Measurements from ENCODE around the gene YTHDF1. TPM values are rescaled to one million over a fixed set of nuclear protein-coding genes. Genes with fewer than 3 reads are reported as not detected.
"Not testable (repeated sequence)": the region's sequence is repeated elsewhere in the genome, so short reads cannot be mapped to it uniquely, and the experiment has no call there.

YTHDF1 gene
- total RNA-seq, 2 donors from 2014 or later = 38.2 to 47.6 TPM

- H3K27ac Mint-ChIP-seq = no peak overlapping the region
- no peak for DNase-seq (ENCODE audit: low spot score)
- H3K4me1 Mint-ChIP-seq (ENCODE audit: low read depth in 2 of 2) = no peaks in the 10 kb centered on the region
- no peak overlapping the region for H3K4me3 Mint-ChIP-seq
- ATAC-seq = no peak
- no peaks in the 10 kb centered on the region for H3K9me3 Mint-ChIP-seq
- no peaks in the 10 kb centered on the region for H3K36me3 Mint-ChIP-seq
- H3K27me3 Mint-ChIP-seq = peaks cover 23 to 36% of the 10 kb centered on the region in 2 donors
These were observed 12.9 kb upstream of the YTHDF1 start for GRCh38 chr20:63228806-63229205.

- H3K4me3 Mint-ChIP-seq = no peak overlapping the region
- no peak for DNase-seq (ENCODE audit: low spot score)
- peaks cover 22 to 34% of the 10 kb centered on the region in 2 donors for H3K27me3 Mint-ChIP-seq
- H3K27ac Mint-ChIP-seq = no peak overlapping the region
- no peaks in the 10 kb centered on the region for H3K4me1 Mint-ChIP-seq (ENCODE audit: low read depth in 2 of 2)
- ATAC-seq = no peak
- H3K9me3 Mint-ChIP-seq = no peaks in the 10 kb centered on the region
- no peaks in the 10 kb centered on the region for H3K36me3 Mint-ChIP-seq
These were observed 11.3 kb upstream of the YTHDF1 start for GRCh38 chr20:63227260-63227659.

- H3K4me1 Mint-ChIP-seq (ENCODE audit: low read depth in 2 of 2) = no peaks in the 10 kb centered on the region
- H3K27ac Mint-ChIP-seq = no peak overlapping the region
- DNase-seq (ENCODE audit: low spot score) (no peak), ATAC-seq (no peak)
- H3K4me3 Mint-ChIP-seq = no peak overlapping the region
- H3K36me3 Mint-ChIP-seq = no peaks in the 10 kb centered on the region
- H3K9me3 Mint-ChIP-seq = no peaks in the 10 kb centered on the region
- H3K27me3 Mint-ChIP-seq = peaks cover 17 to 24% of the 10 kb centered on the region in 2 donors
These were observed 10.4 kb upstream of the YTHDF1 start for GRCh38 chr20:63226042-63226943.

- Mint-ChIP-seq H3K9me3 (no peaks in the 10 kb centered on the region), H3K27ac (no peak overlapping the region), H3K27me3 (peaks cover 13 to 15% of the 10 kb centered on the region in 2 donors), H3K4me3 (no peak overlapping the region), H3K36me3 (no peaks in the 10 kb centered on the region), H3K4me1 (ENCODE audit: low read depth in 2 of 2) (no peaks in the 10 kb centered on the region)
- ATAC-seq = no peak
- no peak for DNase-seq (ENCODE audit: low spot score)
These were observed 9.1 kb upstream of the YTHDF1 start for GRCh38 chr20:63225082-63225454.

- Mint-ChIP-seq H3K27me3 (peaks cover 8 to 14% of the 10 kb centered on the region in 2 donors), H3K4me3 (no peak overlapping the region), H3K27ac (no peak overlapping the region), H3K4me1 (ENCODE audit: low read depth in 2 of 2) (no peaks in the 10 kb centered on the region), H3K9me3 (no peaks in the 10 kb centered on the region), H3K36me3 (no peaks in the 10 kb centered on the region)
- ATAC-seq = no peak
- DNase-seq (ENCODE audit: low spot score) = peak; percentile 39
These were observed 8.6 kb upstream of the YTHDF1 start for GRCh38 chr20:63224412-63225081.

GRCh38 chr20:63223826-63224207, 7.9 kb upstream of the YTHDF1 start:
- Mint-ChIP-seq H3K27ac (no peak overlapping the region), H3K9me3 (no peaks in the 10 kb centered on the region), H3K4me3 (no peak overlapping the region), H3K27me3 (peaks cover under 1 to 9% of the 10 kb centered on the region in 2 donors), H3K36me3 (no peaks in the 10 kb centered on the region), H3K4me1 (ENCODE audit: low read depth in 2 of 2) (no peaks in the 10 kb centered on the region)
- ATAC-seq (no peak), DNase-seq (ENCODE audit: low spot score) (peak; percentile 49)

GRCh38 chr20:63223121-63223825, 7.3 kb upstream of the YTHDF1 start:
- peak; percentile 46 to 56 for ATAC-seq
- Mint-ChIP-seq H3K27ac (no peak overlapping the region), H3K27me3 (peaks cover 0 to 9% of the 10 kb centered on the region in 2 donors), H3K4me1 (ENCODE audit: low read depth in 2 of 2) (no peaks in the 10 kb centered on the region), H3K9me3 (no peaks in the 10 kb centered on the region), H3K36me3 (no peaks in the 10 kb centered on the region), H3K4me3 (no peak overlapping the region)
- peak; percentile 66 for DNase-seq (ENCODE audit: low spot score)

- H3K27me3 Mint-ChIP-seq = peaks cover 0 to 9% of the 10 kb centered on the region in 2 donors
- H3K4me3 Mint-ChIP-seq = no peak overlapping the region
- H3K27ac Mint-ChIP-seq = no peak overlapping the region
- DNase-seq (ENCODE audit: low spot score) (peak; percentile 56), ATAC-seq (no peak)
- no peaks in the 10 kb centered on the region for H3K9me3 Mint-ChIP-seq
- no peaks in the 10 kb centered on the region for H3K36me3 Mint-ChIP-seq
- H3K4me1 Mint-ChIP-seq (ENCODE audit: low read depth in 2 of 2) = no peaks in the 10 kb centered on the region
These were observed 6.6 kb upstream of the YTHDF1 start for GRCh38 chr20:63222541-63222940.

- not testable (repeated sequence) for H3K27me3 Mint-ChIP-seq; H3K4me1 Mint-ChIP-seq (ENCODE audit: low read depth in 2 of 2); H3K9me3 Mint-ChIP-seq; H3K4me3 Mint-ChIP-seq; ATAC-seq; DNase-seq (ENCODE audit: low spot score); H3K27ac Mint-ChIP-seq; H3K36me3 Mint-ChIP-seq
These were observed 5.6 kb upstream of the YTHDF1 start for GRCh38 chr20:63221400-63222053.

GRCh38 chr20:63220696-63221399, 4.9 kb upstream of the YTHDF1 start:
- no peak overlapping the region for H3K4me3 Mint-ChIP-seq
- peaks cover 0 to 4% of the 10 kb centered on the region in 2 donors for H3K4me1 Mint-ChIP-seq (ENCODE audit: low read depth in 2 of 2)
- H3K27ac Mint-ChIP-seq = no peak overlapping the region
- ATAC-seq (no peak), DNase-seq (ENCODE audit: low spot score) (no peak)
- no peaks in the 10 kb centered on the region for H3K36me3 Mint-ChIP-seq
- H3K27me3 Mint-ChIP-seq = peaks cover 0 to 9% of the 10 kb centered on the region in 2 donors
- no peaks in the 10 kb centered on the region for H3K9me3 Mint-ChIP-seq

GRCh38 chr20:63219866-63220521, 4.1 kb upstream of the YTHDF1 start:
- Mint-ChIP-seq H3K36me3 (peaks cover 4% of the 10 kb centered on the region), H3K4me3 (no peak overlapping the region), H3K4me1 (ENCODE audit: low read depth in 2 of 2) (peaks cover 4 to 8% of the 10 kb centered on the region in 2 donors), H3K9me3 (no peaks in the 10 kb centered on the region), H3K27ac (no peak overlapping the region), H3K27me3 (peaks cover 0 to 9% of the 10 kb centered on the region in 2 donors)
- ATAC-seq (no peak), DNase-seq (ENCODE audit: low spot score) (no peak)

- no peak overlapping the region for H3K4me3 Mint-ChIP-seq
- ATAC-seq (no peak), DNase-seq (ENCODE audit: low spot score) (no peak)
- peaks cover 0 to 9% of the 10 kb centered on the region in 2 donors for H3K27me3 Mint-ChIP-seq
- no peaks in the 10 kb centered on the region for H3K9me3 Mint-ChIP-seq
- H3K27ac Mint-ChIP-seq = no peak overlapping the region
- peaks cover 10 to 13% of the 10 kb centered on the region in 2 donors for H3K4me1 Mint-ChIP-seq (ENCODE audit: low read depth in 2 of 2)
- H3K36me3 Mint-ChIP-seq = peaks cover 6% of the 10 kb centered on the region
These were observed 3.5 kb upstream of the YTHDF1 start for GRCh38 chr20:63219447-63219821.

Measured in natural killer cell treated with Interleukin-12 subunit alpha and Interleukin-12 subunit beta and Interleukin-15 and Interleukin-18, amount 100 ng/mL, for 72 hours (primary cell).